VCaP (cell line): ENCODE results near the gene ATXN10.

Experiments used
- H3K27ac ChIP-seq: fragments of 450-650 bp; 2 replicates; pipeline ENCODE4 v1.5.1; 2017
- CTCF ChIP-seq: fragments of 450-650 bp; conservative IDR thresholded peaks from 2 replicates; pipeline ENCODE4 v1.5.1; 2017; ENCODE audit warnings: mild to moderate bottlenecking, moderate library complexity

ATXN10 gene

GRCh38 chr22:45772743-45773142 is 101.1 kb downstream of the ATXN10 start:
- TF ChIP-seq CTCF = no peak
- H3K27ac ChIP-seq = no peak overlapping the region

- H3K27ac ChIP-seq = no peak overlapping the region
- no peak for TF ChIP-seq CTCF
These were observed 102.5 kb downstream of the ATXN10 start for GRCh38 chr22:45774001-45774670.

DNA sequence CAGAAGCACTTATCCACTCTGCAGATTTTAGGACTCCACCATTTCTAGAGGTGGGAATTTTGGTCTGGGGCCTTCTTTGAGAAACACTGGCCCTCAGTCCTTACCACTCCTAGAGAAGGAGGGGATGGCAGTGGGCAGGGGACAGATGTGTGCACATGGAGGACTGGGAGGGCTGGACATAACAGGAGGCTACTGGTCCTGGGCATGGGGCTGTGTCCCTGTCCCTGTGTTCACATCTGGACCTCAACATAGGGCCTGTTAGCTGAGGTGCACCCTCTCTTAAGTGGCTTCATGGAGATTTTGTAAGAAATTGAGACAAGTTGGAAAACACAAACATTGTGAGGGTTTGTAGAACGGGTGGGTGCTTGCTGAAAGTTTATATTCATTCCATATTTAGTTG is 103.4 kb downstream of the ATXN10 start:
- no peak for TF ChIP-seq CTCF
- no peak overlapping the region for H3K27ac ChIP-seq

- no peak for TF ChIP-seq CTCF
- no peak overlapping the region for H3K27ac ChIP-seq
These were observed 104.1 kb downstream of the ATXN10 start for GRCh38 chr22:45775569-45776312.

DNA sequence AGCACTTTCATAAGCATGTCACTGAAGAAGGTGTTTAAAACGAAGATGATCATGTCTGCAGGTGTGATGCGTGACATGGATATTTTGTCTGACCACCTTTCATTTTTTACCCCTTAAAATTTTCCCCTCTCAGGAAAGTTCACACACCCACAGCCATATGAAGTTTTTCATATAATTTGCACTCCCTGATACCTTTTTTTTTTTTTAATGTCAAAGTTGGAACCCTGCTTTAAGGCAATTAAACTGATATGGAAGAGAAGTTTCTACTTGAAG is 104.6 kb downstream of the ATXN10 start:
- H3K27ac ChIP-seq = no peak overlapping the region
- TF ChIP-seq CTCF = no peak

DNA sequence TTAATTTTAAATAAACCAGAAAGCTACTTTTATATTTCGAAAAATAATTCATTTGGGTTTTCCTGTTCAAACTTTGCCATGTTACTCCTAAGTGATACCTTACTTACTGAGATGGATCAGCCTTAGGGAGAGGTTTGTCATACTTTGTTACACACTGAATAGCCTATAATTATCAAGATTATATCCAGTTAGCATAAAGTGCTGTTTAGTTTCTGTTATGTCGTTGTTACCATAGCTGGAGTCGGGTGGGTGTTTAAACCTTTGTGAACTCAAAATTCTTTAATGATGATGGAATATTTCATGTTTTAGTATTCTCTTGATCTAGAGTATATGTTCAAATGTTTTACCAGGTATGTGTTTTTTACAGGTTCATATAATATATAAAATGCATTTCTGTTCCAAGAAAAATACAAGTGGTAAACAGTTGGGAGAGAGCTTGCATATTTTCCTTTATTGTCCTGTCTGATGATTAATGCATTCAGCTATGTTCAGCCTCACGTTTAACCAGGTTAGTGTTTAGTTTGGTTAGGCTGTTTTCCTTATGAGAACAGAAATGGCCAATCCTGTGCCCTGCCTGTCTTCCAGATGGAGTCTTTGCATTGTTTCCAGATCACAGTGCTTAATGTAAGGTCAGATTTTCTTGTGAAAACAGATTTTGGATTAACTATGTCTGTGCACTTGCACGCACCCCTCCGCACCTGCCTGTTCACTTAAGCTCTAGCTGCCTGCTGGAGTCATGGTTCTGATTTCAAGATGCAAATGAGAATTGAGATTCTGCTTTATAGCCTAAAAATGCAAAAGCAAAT is 105.6 kb downstream of the ATXN10 start:
- no peak for TF ChIP-seq CTCF
- no peak overlapping the region for H3K27ac ChIP-seq

DNA sequence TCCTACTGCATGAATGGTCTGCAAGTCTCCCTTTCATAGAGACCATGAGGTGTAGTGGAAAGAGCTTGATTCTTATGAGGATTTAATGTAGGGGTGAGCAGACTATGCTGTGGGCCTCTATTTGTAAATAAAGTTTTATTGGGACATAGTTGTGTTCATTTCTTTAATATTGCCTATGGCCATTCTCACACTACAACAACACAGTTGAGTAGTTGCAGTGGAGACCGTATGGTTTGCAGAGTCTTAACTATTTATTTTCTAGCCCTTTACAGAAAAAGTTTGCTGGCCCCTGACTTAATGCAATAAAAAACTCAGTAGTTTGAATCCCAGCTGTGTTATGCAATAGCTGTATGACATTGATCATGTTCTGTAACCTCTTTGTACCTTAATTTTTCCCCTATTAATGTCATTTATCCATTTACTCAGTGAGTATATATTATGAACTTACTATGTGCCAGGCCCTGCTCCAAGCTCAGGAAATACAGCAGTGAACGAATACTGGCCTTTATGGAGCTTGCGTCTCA is 106.3 kb downstream of the ATXN10 start:
- no peak overlapping the region for H3K27ac ChIP-seq

More for the DNA sequence above, 106.3 kb downstream of the ATXN10 start:
- TF ChIP-seq CTCF = no peak
